ENCODE results near the gene CD19.

- TF ChIP-seq, protein P1, sequence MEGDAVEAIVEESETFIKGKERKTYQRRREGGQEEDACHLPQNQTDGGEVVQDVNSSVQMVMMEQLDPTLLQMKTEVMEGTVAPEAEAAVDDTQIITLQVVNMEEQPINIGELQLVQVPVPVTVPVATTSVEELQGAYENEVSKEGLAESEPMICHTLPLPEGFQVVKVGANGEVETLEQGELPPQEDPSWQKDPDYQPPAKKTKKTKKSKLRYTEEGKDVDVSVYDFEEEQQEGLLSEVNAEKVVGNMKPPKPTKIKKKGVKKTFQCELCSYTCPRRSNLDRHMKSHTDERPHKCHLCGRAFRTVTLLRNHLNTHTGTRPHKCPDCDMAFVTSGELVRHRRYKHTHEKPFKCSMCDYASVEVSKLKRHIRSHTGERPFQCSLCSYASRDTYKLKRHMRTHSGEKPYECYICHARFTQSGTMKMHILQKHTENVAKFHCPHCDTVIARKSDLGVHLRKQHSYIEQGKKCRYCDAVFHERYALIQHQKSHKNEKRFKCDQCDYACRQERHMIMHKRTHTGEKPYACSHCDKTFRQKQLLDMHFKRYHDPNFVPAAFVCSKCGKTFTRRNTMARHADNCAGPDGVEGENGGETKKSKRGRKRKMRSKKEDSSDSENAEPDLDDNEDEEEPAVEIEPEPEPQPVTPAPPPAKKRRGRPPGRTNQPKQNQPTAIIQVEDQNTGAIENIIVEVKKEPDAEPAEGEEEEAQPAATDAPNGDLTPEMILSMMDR (conservative IDR thresholded peaks at IDR 0.05 in 1 of 2, IDR thresholded peaks at IDR 0.05 in 1 of 2; ENCODE audit: low read depth in 1 of 2, low read length in 2 of 2) = no peak
- TF ChIP-seq EZH2 (IDR thresholded peaks at IDR 0.05; ENCODE audit: low read length, missing control alignments) = no peak
Measured at GRCh38 chr16:28901862-28902261, 29.9 kb upstream of the CD19 start.
